Amygdala (tissue), 56 donors: ENCODE data around the gene TST.

Source experiments
- DNase-seq, 56 donors: peaks; one replicate each; lab custom pipeline; 2025; lab: John Stamatoyannopoulos, UW

The TST gene

DNA sequence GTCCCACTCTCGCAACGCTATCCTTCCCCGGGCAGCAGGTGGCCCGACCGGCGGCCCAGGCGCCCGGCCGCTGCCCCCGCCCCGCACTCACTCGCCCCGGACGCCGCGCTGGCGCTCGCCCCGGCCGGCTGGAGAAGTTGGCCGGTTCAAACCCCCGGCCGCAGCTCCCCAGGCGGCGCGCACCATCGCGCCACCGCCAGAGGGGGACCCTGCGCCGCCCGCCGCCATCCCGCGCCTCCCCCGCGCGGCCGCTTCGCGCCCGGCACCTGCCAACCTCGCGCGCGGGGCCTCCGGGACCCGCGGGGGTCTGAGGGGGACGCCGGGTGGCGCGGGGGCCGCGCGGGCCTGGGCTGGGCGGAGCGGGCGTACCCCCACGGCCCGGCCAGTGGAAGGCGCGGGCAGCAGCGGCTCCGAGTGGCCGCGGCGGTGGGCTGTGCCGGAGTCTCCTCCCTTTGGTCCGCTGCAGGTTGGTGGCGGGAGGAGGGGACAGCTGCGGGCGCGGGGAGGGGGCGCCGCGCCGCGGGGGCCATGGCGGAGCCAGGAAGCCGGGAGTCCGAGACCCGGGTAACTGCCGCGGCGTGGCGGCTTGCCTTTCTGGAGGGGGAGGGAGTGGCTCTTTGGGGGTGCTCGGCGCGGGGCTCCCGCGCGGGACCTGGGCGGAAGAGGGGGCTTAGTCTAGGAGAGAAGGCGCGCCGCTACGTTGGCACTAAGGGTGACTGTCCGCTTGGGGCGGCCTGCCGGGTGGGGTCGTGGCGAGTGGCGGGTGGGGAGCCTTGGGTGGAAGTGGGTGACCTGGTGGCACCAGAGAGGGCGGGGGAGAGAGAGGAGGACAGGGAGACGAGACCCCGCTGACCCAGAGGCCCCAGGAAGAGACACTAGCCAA, at the start of gene TST, which contains the start of gene MPST:
Gene TST, minus strand, starts transcription at position 139 of the 883 bp plus-strand sequence. CDS start 715 bp downstream, outside the sequence.
Gene MPST, plus strand, starts transcription at position 434 of the 883 bp plus-strand sequence. Its CDS starts 95 bp downstream, at position 529.
- DNase-seq = peak in 53 of 56 donors; percentile 30 to 86 (median 69)

- no peak for DNase-seq
Measured at GRCh38 chr22:37068859-37069258, 49.6 kb upstream of the TST start.

DNA sequence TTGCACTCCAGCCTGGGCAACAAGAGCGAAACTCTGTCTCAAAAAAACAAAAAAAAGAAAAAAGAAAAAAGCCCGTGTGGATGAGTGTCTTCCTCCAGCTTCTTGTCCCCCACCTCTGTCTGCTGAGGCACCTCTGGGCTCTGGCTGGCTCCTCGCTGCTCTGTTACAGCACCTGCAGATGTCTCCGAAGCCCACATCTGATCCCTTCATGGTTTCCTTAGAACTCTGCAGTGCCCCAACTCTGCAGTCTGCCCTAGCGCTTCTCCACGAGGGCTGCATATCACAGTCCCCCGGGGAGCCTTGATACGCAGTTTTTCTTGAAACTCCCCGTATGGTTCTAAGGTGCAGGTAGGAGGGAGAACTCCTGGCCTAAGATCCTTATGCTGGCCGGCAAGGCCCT, 48.2 kb upstream of the TST start:
- DNase-seq = no peak

GRCh38 chr22:37065961-37066360, 46.7 kb upstream of the TST start:
- no peak for DNase-seq

DNA sequence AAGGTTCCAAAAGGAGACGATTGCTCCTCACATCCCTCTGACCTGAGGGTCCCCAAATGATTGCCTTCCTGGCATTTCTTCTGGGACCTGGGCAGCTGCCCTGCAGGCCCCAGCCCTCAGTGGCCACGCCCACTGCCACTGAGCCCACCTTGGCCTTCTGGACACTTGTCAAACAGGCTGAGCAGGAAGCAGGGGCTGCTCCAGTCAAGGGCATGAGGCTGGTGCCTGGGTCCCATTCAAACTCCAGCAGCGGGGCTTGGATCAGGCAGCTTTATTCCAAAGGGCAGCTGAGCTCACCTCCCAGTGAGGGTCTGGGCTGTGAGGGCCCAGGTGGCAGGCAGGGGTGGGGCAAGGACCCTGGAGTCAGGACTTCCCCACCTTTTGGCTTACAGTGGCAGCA, 45.9 kb upstream of the TST start:
- DNase-seq = no peak

- DNase-seq = no peak
Measured at GRCh38 chr22:37064553-37064952, 45.3 kb upstream of the TST start.

- no peak for DNase-seq
Measured at GRCh38 chr22:37063431-37064420, 44.5 kb upstream of the TST start.

DNA sequence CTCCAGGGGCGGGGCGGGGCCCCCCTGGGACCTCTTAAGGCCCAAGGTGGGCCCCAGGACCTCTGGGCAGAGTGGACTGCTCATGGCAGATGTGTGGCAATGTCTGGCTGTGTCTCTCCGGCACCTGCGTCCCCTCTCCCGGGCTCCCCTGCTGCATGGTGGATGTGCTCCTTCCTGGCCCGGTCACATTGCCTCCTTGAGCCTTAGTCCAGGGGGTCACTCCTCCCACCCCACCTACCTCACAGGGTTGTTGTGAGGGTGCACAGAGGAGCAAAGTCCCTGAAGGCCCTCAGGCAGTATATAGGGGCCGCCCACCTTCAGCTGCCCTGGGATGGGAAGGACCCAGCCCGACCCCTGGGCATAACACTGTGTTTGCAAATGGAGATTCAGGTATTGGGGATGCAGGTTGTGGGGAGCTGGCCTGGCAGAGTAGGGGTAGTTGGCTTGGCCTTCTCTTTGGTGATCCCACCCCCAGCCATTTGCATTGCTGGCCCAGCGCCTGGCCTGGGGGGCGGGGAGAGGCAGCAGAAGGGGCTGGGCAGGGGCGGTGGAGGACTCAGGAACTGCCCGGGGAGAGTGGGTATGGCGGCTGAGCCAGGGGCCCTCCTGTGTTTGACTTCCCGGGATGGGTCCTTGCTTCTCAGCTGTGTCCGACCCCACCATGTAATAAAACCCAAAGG, 43.6 kb upstream of the TST start:
- no peak for DNase-seq

DNA sequence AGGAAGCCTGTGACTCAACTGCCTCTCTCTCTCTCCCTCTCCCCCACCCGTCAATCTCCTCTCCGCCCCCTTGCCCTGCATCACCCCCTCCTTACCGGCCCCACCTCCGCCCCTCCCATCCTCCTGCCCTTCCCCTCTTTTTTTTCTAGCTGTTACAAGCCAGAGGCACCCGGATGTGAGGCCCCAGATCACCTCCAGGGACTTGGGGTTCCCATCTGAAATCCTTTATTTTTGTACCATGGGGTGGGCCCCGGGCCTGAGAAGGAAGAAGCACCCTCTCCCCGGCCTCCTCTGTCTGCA, 43.1 kb upstream of the TST start:
- DNase-seq = no peak

DNA sequence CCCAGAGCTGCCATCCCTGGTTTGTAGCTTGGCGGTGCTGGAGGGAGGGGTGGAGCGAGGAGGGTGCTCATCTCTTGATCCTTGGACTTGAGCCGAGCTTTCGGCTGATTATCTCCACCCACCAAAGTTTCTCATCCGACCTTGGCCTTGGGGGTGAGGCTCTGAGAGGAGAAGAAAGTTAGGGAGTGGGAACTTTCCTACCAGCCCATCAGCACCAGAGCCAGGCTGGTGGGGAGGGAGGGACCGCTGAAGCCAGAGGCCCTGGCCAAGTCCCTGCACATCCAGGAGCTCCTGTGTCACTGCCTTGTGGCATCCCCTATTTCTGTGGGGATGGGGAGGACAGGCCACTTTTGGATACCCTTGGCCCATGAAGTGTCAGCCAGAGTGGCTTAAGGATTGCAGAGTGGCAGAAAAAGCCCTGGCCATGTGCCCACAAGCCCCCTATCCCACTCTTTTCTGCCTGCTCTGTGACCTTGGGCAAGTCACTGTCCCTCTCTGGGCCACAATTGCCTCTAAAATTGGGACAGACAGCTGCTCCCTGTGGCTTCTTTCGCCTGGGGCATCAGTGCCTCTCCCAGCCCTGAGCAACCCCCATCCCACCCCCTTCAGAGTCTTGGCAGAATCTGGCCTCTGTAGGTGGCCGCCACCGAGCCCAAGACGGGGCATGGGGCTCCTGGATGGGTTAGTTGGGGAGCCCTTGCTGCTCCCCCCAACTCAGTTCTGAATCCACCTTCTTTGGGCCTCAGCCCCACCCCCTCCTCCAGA, 42.5 kb upstream of the TST start:
- DNase-seq = no peak

DNA sequence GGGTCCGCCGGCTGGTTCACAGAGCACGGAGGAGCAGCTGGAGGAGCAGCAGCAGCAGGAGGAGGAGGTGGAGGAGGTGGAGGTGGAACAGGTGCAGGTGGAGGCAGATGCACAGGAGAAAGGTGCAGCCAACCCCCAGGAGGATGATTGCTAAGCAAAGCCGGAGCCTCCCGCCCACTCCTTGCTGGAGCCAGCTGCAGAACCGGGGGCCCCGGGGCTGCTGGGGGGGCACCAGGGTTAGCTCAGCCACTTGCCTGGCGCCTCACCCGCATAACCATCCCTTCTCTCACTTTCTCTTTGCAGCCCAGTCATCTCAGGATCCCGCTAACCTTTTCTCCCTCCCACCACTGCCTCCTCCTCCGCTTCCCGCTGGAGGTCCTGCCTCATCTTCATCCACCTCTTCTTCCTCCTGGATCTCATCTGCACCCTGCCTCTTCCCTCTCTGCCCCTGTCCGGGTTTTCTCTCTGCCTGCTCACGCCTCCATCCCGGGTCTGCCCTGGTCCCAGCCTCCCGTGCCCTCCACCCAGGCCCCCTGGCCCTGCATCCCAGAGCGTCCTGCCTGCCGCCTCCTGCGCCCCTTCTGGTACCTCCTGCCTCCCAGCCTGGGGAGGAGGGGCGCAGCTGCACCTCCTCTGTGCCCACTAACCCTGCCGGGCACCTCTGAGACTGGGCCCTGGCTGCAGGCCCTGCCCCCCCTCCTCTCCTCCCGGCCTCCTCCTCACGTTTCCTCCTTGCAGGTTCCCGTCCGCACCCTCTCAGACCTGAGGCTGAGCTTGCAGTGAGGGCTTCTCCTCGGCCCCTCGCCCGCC, 41.8 kb upstream of the TST start:
- no peak for DNase-seq

- no peak for DNase-seq
Measured at GRCh38 chr22:37059876-37060449, 40.7 kb upstream of the TST start.

- no peak for DNase-seq
Measured at GRCh38 chr22:37058917-37059701, 39.9 kb upstream of the TST start.

- no peak for DNase-seq
Measured at GRCh38 chr22:37057796-37058510, 38.7 kb upstream of the TST start.

GRCh38 chr22:37057226-37057625, 38.0 kb upstream of the TST start:
- no peak for DNase-seq

GRCh38 chr22:37056246-37056645, 37.0 kb upstream of the TST start:
- DNase-seq = no peak
